ENCODE data around the gene METTL18.
"Not testable (repeated sequence)": the region's sequence is repeated elsewhere in the genome, so short reads cannot be mapped to it uniquely, and the experiment has no call there.

Gene METTL18

DNA sequence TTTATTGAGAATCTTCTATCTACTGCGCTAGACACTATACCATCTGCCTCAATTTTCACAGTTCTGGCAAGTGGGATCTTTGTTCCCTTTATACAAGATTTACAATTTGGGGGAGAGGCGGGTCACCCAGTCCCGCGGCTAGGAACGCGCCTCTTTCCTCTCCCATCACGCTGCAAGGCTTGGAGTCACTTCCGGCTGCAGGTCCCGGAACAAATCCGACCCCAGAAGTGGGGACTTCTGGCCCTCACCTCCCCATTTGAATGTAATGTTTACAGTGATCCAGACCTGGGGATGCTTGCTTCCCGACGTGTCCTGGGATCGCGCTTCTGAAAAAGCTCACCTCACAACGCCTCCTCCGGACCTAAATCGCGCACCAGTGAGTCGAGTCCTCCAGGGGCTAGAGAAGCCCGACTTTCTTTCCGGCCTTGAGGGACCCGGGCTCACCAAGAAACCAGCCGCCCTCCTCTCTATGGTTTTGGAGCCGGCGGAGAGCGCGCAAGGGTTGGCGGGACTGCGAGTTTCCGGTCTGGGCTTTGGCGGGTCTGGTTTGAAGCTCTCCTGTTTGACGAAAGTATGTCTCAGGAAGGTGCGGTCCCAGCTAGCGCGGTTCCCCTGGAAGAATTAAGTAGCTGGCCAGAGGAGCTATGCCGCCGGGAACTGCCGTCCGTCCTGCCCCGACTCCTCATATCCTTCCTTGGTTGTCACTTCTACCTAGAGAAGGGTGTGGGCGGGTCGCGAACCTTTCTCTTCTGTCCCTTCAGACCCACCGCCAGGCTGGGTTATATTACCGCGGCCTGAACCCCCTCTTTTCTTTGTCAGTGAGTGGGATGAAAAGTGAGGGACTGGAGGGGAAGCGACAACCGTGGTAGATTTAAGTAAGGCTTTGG is at the start of gene METTL18:
TSS of gene METTL18 (minus strand) at position 378 of the 887 bp plus-strand sequence. CDS start 1,212 bp downstream, outside the sequence.
- DNase-seq, result peak; percentile 97

DNA sequence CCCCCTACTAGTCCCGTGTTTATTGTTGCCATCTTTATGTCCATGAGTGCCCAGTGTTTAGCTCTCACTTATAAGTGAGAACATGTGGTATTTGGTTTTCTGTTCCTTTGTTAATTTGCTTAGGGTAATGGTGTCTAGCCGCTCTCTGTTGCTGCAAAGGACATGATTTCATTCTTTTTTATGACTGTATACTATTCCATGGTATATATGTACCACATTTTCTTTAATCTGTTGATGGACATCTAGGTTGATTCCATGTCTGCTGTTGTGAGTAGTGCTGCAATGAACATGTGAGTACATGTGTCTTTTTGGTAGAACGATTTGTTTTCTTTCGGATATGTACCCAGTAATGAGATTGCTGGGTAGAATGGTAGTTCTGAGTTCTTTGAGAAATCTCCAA is 44.2 kb upstream of the METTL18 start:
- DNase-seq, result no peak

GRCh38 chr1:169836198-169836597 is 41.5 kb upstream of the METTL18 start:
- no peak for DNase-seq

DNA sequence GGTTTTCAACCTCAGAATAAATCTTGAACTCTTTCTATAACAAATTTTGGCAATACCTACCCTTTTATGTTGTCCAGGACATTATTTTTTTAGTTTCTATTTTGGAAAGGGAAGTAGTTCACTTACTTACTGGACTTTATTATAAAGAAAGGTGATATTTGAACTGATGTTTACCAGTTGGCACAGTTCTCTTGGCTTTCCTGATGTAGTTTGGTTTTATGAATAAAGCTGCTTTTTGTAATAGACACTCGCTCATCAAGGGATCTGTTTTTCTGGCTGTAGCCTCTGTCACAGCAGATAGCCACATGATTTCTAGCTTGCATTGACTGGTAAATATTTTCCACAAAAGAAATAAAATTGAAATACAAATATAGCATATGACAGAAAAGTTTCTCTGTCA is 40.9 kb upstream of the METTL18 start:
- DNase-seq, result no peak

DNA sequence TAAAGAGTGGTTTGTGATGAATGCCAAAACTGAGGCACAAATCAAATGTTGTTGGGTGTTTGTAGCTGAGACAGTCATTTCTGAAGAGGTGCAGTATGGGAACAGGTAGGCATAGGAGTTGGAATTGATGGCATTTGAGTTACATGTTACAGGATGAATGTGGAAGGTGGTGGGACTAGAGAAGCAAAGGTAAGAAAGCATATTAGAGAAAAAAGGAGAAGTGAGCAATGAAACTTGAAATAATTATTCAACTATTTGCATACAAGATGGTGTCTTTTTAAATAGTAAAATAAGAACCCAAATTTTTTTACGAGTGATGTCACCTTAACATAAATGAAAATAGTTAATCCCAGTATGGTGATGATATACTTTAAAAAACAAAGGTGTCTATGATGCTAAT is 40.2 kb upstream of the METTL18 start:
- DNase-seq, result no peak

GRCh38 chr1:169833179-169833901 is 38.6 kb upstream of the METTL18 start:
- DNase-seq, result no peak

GRCh38 chr1:169829671-169830070 is 35.0 kb upstream of the METTL18 start:
- no peak for DNase-seq

GRCh38 chr1:169824153-169824552 is 29.4 kb upstream of the METTL18 start:
- DNase-seq, result no peak

DNA sequence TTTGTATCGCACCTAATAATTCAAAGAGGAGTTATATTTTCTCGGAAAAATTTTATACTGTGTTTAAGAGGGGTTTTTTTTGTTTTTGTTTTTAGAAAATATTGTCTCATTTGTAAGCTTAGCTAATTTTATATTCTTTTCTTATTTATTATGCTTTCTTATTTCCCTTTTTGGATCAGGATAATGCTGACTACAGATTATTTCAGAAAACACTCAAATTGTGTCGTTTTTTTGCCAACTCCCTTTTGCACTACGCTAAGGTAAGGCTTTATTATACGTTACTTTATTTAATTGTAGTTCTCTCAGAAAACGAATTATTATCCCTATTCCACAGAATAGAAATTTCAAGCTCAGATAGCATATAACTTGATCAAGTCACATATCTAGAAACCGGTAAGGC is 26.8 kb upstream of the METTL18 start:
- no peak for DNase-seq

GRCh38 chr1:169816617-169817016 is 21.9 kb upstream of the METTL18 start:
- no peak for DNase-seq

GRCh38 chr1:169814265-169814664 is 19.6 kb upstream of the METTL18 start:
- no peak for DNase-seq

- DNase-seq, result no peak
Observed at GRCh38 chr1:169812131-169812530, 17.4 kb upstream of the METTL18 start.

- DNase-seq, result not testable (repeated sequence)
Observed at GRCh38 chr1:169811418-169812035, 16.8 kb upstream of the METTL18 start.

- peak; percentile 48 for DNase-seq
Observed at GRCh38 chr1:169809370-169810095, 14.8 kb upstream of the METTL18 start.

DNA sequence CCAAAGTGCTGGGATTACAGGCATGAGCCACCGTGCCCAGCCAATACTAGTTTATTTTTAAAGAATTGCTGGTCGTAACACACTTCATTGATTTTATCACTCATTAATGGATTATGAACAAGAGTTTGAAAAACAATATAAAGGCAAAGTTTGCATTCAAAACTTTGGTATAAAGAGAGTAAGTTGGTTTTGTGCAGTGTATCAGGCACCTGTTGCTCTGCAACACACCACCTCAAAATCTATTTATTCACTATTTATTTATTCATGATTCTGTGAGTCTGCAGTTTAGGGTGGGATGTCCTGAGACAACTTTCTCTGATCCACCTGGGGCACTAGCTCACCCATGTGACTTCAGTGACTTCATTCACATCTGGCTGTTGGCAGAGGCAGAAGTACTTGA is 10.2 kb upstream of the METTL18 start:
- DNase-seq, result no peak

- no peak for DNase-seq
Observed at GRCh38 chr1:169802888-169803287, 8.2 kb upstream of the METTL18 start.

DNA sequence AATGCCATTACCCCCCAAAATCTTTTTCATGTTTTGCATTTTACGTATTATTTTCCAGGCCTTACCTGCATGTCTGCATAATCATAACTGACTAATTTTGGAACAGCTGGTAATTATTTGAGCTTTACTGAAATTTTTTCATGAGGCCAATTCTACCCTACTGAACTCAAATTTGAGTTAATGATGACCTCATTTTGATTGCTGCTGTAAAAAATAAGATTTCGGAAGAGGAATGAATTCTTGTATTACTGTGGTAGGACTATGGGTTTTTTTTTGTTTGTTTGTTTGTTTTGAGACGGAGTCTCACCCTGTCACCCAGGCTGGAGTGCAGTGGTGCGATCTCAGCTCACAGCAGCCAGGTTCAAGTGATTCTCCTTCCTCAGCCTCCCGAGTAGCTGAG is 2.6 kb upstream of the METTL18 start:
- DNase-seq, result no peak

- DNase-seq, result no peak
Observed at GRCh38 chr1:169796274-169796810, 1.6 kb upstream of the METTL18 start.

DNA sequence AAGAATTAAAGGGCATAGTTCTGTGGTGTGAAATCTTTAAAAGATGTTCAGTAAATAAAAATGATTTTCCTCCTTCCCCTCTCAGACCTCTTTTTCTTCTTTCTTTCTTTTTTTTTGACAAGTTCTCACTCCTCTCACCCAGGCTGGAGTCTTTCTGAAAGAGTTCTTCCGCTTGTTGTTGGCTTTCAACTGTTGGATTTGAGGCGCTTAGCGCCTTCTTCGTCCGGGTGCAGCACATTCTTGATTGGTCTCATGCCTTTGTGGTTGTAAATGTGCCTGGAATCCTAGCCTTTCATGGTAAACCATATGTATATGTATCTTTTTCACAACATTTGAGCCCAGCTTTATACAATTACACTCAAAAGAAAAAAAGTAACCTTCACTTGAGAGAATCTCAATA is 980 bp upstream of the METTL18 start:
- DNase-seq, result peak; percentile 46

DNA sequence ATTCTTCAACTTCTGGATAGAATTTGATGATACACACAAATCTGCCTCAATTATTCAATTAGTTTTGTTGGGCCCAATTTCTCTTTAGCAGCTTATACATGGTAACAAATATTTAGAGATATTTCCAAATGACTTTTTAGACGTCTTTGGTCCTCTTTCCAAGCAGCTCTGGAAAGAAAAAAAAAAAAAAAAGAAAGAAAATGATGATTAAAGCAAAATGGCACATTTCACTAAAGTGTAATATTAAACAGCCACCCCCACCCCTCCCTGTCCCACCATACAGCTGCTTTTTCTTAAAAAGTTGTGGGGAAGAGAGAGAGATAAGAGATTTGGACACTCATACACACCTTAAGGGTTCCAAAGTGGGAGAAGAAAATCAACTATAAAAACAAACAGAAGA is 977 bp downstream of the METTL18 start:
- no peak for DNase-seq

GRCh38 chr1:169788402-169788801 is 6.3 kb downstream of the METTL18 start:
- DNase-seq, result no peak

- no peak for DNase-seq
Observed at GRCh38 chr1:169786974-169787373, 7.7 kb downstream of the METTL18 start.

GRCh38 chr1:169785267-169785666 is 9.4 kb downstream of the METTL18 start:
- no peak for DNase-seq
